H9 (cell line): ENCODE results near the gene NCOA1. TPM values are rescaled to one million over a fixed set of nuclear protein-coding genes. Genes with fewer than 3 reads are reported as not detected.

ENCODE experiments used
- DNase-seq: peaks from one replicate; pipeline ENCODE4 v3.0.0-alpha.2; 2017
- H2AFZ ChIP-seq: one replicate; pipeline ENCODE4 v1.6.1; 2013; ENCODE audit warnings: mild to moderate bottlenecking, low read length, control low read depth, moderate library complexity
- H2AK5ac ChIP-seq: 2 replicates; pipeline ENCODE4 v1.6.1; 2013; ENCODE audit warnings: low read length, control low read depth, mixed read lengths; ENCODE audit not compliant: insufficient read length
- H2BK120ac ChIP-seq: one replicate; pipeline ENCODE4 v1.6.1; 2013; ENCODE audit warnings: low read depth, mild to moderate bottlenecking, low read length, control low read depth, inconsistent platforms; ENCODE audit not compliant: poor library complexity, severe bottlenecking
- H2BK12ac ChIP-seq: 2 replicates; pipeline ENCODE4 v1.6.1; 2013; ENCODE audit warnings: low read length, control low read depth, mixed read lengths, low read depth; ENCODE audit not compliant: insufficient read length
- H2BK15ac ChIP-seq: 2 replicates; pipeline ENCODE4 v1.6.1; 2013; ENCODE audit warnings: low read depth, low read length, control low read depth
- H2BK20ac ChIP-seq: one replicate; pipeline ENCODE4 v1.6.1; 2013; ENCODE audit warnings: low read depth, mild to moderate bottlenecking, low read length, control low read depth, inconsistent platforms; ENCODE audit not compliant: poor library complexity, severe bottlenecking
- H2BK5ac ChIP-seq: 2 replicates; pipeline ENCODE4 v1.6.1; 2013; ENCODE audit warnings: low read length, control low read depth, mixed read lengths; ENCODE audit not compliant: insufficient read length
- H3K14ac ChIP-seq: 2 replicates; pipeline ENCODE4 v1.6.1; 2013; ENCODE audit warnings: low read length, control low read depth; ENCODE audit not compliant: insufficient read depth
- H3K18ac ChIP-seq: 2 replicates; pipeline ENCODE4 v1.6.1; 2013; ENCODE audit warnings: low read depth, mild to moderate bottlenecking, mixed read lengths, low read length, control low read depth; ENCODE audit not compliant: insufficient read length
- H3K23ac ChIP-seq: 2 replicates; pipeline ENCODE4 v1.6.1; 2013; ENCODE audit warnings: low read length, control low read depth, mixed read lengths, low read depth; ENCODE audit not compliant: insufficient read length
- H3K23me2 ChIP-seq: 2 replicates; pipeline ENCODE4 v1.6.1; 2013; ENCODE audit warnings: low read depth, mild to moderate bottlenecking, mixed read lengths, low read length, control low read depth; ENCODE audit not compliant: insufficient read length, poor library complexity, severe bottlenecking
- H3K27ac ChIP-seq: 2 replicates; pipeline ENCODE4 v1.5.1; 2013; ENCODE audit warnings: low read length, control low read depth, mixed read lengths, low read depth; ENCODE audit not compliant: insufficient read length
- H3K27me3 ChIP-seq: 2 replicates; pipeline ENCODE4 v1.6.1; 2013; ENCODE audit warnings: low read length, control low read depth, inconsistent platforms; ENCODE audit not compliant: insufficient read depth
- H3K4ac ChIP-seq: 2 replicates; pipeline ENCODE4 v1.6.1; 2013; ENCODE audit warnings: low read depth, mild to moderate bottlenecking, control low read depth, inconsistent platforms, low read length, moderate library complexity
- H3K4me1 ChIP-seq: 2 replicates; pipeline ENCODE4 v1.6.1; 2013; ENCODE audit warnings: low read length, control low read depth, inconsistent platforms; ENCODE audit not compliant: insufficient read depth
- H3K4me2 ChIP-seq: 2 replicates; pipeline ENCODE4 v1.6.1; 2013; ENCODE audit warnings: low read length, control low read depth, mixed read lengths; ENCODE audit not compliant: insufficient read length, insufficient read depth
- H3K56ac ChIP-seq: 2 replicates; pipeline ENCODE4 v1.6.1; 2013; ENCODE audit warnings: low read depth, mild to moderate bottlenecking, mixed read lengths, low read length, control low read depth; ENCODE audit not compliant: insufficient read length
- H3K79me1 ChIP-seq: 2 replicates; pipeline ENCODE4 v1.6.1; 2013; ENCODE audit warnings: low read depth, mild to moderate bottlenecking, moderate library complexity, low read length, control low read depth, inconsistent platforms; ENCODE audit not compliant: insufficient read depth, poor library complexity, severe bottlenecking
- H3K79me2 ChIP-seq: 2 replicates; pipeline ENCODE4 v1.6.1; 2013; ENCODE audit warnings: low read length, control low read depth, inconsistent platforms; ENCODE audit not compliant: insufficient read depth
- H3K9ac ChIP-seq: 2 replicates; pipeline ENCODE4 v1.6.1; 2013; ENCODE audit warnings: low read length, control low read depth, mixed read lengths; ENCODE audit not compliant: insufficient read length; ENCODE audit errors: extremely low read depth
- H3K9me3 ChIP-seq: one replicate; pipeline ENCODE4 v1.6.1; 2013; ENCODE audit warnings: low read depth, low read length, inconsistent platforms; ENCODE audit not compliant: control insufficient read depth
- H3T11ph ChIP-seq: one replicate; pipeline ENCODE4 v1.6.1; 2013; ENCODE audit warnings: mild to moderate bottlenecking, low read length, control low read depth, inconsistent platforms
- H4K20me1 ChIP-seq: one replicate; pipeline ENCODE4 v1.6.1; 2013; ENCODE audit not compliant: control insufficient read depth, insufficient read length, insufficient read depth
- H4K5ac ChIP-seq: 2 replicates; pipeline ENCODE4 v1.6.1; 2013; ENCODE audit warnings: low read depth, mild to moderate bottlenecking, mixed read lengths, low read length, control low read depth; ENCODE audit not compliant: insufficient read length
- H4K8ac ChIP-seq: replicated peaks from 2 replicates; pipeline ENCODE4 v1.6.1; 2013; ENCODE audit warnings: low read length, control low read depth, mixed read lengths, low read depth; ENCODE audit not compliant: insufficient read length
- H4K91ac ChIP-seq: 2 replicates; pipeline ENCODE4 v1.6.1; 2013; ENCODE audit warnings: low read depth, mild to moderate bottlenecking, moderate library complexity, mixed read lengths, low read length, control low read depth; ENCODE audit not compliant: insufficient read length
- H3K27ac Mint-ChIP-seq, 3 experiments: 2 replicates in 2 of 3; 3 replicates in 1 of 3; pipeline ENCODE4 v1.8.0; 2020 to 2021; ENCODE audit warnings: mixed read lengths in 3 of 3, mild to moderate bottlenecking in 1 of 3, moderate library complexity in 1 of 3
- H3K27me3 Mint-ChIP-seq: 2 replicates; pipeline ENCODE4 v1.8.0; 2021; ENCODE audit warnings: low read depth, mild to moderate bottlenecking, moderate library complexity, mixed read lengths
- H3K36me3 Mint-ChIP-seq, 3 experiments: 2 replicates in 2 of 3; 3 replicates in 1 of 3; pipeline ENCODE4 v1.8.0; 2020 to 2021; ENCODE audit warnings: low read depth in 3 of 3, mixed read lengths in 3 of 3; ENCODE audit not compliant: insufficient read depth in 1 of 3
- H3K4me1 Mint-ChIP-seq, 2 experiments: 2 replicates each; pipeline ENCODE4 v1.8.0; 2020; ENCODE audit warnings: mixed read lengths in 2 of 2
- H3K4me3 Mint-ChIP-seq, 2 experiments: 2 replicates in 1 of 2; 3 replicates in 1 of 2; pipeline ENCODE4 v1.8.0; 2020 to 2021; ENCODE audit warnings: mild to moderate bottlenecking in 2 of 2, mixed read lengths in 2 of 2, moderate library complexity in 1 of 2
- H3K9me3 Mint-ChIP-seq, 2 experiments: 2 replicates in 1 of 2; 3 replicates in 1 of 2; pipeline ENCODE4 v1.8.0; 2020; ENCODE audit warnings: mild to moderate bottlenecking in 2 of 2, mixed read lengths in 2 of 2, moderate library complexity in 1 of 2
- WGBS: extraction: QIAGEN DNeasy Blood & Tissue Kit; methylation state at CpG from one replicate; pipeline ENCODE4 v1.1.7; 2013; ENCODE audit warnings: missing lambda C conversion rate, low lambda C conversion rate, mixed read lengths; ENCODE audit not compliant: insufficient read length; ENCODE audit errors: extremely low coverage; 5-methylcytosine and 5-hydroxymethylcytosine counted together
- total RNA-seq: library from RNA; stranded (reverse); gene quantifications from 2 replicates; pipeline ENCODE4 v1.2.1, GENCODE V29; 2021
- TF ChIP-seq, protein P1 (sequence below): fragments of 200-600 bp; sonication (generic); conservative IDR thresholded peaks from 3 replicates; pipeline ENCODE4 v1.8.0; 2021; ENCODE audit warnings: antibody characterized with exemption, mild to moderate bottlenecking

NCOA1 gene
- total RNA-seq, 1 experiment from 2014 or later: 14.8 TPM

DNA sequence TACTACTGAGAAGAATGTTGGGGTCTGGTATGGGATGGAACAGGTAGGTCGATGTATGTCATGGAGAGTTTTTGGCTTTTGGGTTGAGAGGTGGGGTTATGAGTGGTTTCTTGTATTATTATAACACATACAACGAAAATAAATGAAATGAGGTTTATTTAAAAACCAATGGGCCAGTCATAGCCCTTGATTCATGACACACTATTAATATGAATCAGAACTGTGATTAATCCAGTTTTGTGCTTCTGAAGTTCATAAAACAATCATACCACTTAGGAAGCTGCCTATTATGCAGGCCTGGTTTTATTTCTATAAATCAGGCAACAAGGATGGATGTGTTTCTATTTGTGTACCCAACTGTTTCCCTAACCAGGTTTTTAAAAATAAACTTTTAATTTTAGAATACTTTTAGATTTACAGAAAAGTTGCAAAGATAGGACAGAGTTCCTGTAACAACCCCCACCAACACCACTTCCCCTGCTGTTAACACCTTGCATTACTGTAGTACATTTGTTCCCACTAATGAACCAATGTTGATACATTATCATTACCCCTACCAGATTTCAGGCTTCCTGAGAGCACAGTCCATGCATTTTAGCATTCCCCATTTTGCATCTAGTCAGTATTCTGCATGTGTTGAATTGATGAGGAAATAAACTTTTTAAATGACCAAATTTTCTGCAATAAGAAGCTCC is 37.5 kb upstream of the NCOA1 start:
- Mint-ChIP-seq H3K9me3 (peaks cover 6 to 8% of the 10 kb centered on the region in 2 experiments), H3K27me3 (peaks cover 27% of the 10 kb centered on the region), H3K4me1 (peaks cover 15 to 22% of the 10 kb centered on the region in 2 experiments), H3K27ac (no peak overlapping the region), H3K36me3 (peaks cover 0 to 6% (median 0%) of the 10 kb centered on the region in 3 experiments; a peak in 4 of 7 replicates), H3K4me3 (no peak overlapping the region)
- Histone ChIP-seq H3K56ac (no peak overlapping the region), H4K91ac (no peak overlapping the region), H2BK12ac (no peak overlapping the region), H4K20me1 (no peaks in the 10 kb centered on the region), H3K4me2 (no peak overlapping the region), H2AK5ac (no peak overlapping the region), H4K5ac (no peak overlapping the region), H3K4ac (no peak overlapping the region), H3K27ac (no peak overlapping the region), H3K14ac (no peak overlapping the region), H3K9me3 (no peaks in the 10 kb centered on the region), H3K23me2 (no peaks in the 10 kb centered on the region), H3T11ph (no peak overlapping the region), H4K8ac (no peak overlapping the region), H3K4me1 (no peaks in the 10 kb centered on the region), H2BK15ac (no peak overlapping the region), H3K27me3 (no peaks in the 10 kb centered on the region), H2BK120ac (no peak overlapping the region), H3K18ac (no peak overlapping the region), H2BK20ac (no peak overlapping the region), H3K9ac (no peak overlapping the region), H3K23ac (no peak overlapping the region), H3K79me2 (no peaks in the 10 kb centered on the region), H3K79me1 (no peaks in the 10 kb centered on the region), H2AFZ (no peak overlapping the region), H2BK5ac (no peak overlapping the region)
- WGBS: no CpG with 5 or more reads among the region's 2 CpGs
- DNase-seq: no peak
- TF ChIP-seq, protein P1, sequence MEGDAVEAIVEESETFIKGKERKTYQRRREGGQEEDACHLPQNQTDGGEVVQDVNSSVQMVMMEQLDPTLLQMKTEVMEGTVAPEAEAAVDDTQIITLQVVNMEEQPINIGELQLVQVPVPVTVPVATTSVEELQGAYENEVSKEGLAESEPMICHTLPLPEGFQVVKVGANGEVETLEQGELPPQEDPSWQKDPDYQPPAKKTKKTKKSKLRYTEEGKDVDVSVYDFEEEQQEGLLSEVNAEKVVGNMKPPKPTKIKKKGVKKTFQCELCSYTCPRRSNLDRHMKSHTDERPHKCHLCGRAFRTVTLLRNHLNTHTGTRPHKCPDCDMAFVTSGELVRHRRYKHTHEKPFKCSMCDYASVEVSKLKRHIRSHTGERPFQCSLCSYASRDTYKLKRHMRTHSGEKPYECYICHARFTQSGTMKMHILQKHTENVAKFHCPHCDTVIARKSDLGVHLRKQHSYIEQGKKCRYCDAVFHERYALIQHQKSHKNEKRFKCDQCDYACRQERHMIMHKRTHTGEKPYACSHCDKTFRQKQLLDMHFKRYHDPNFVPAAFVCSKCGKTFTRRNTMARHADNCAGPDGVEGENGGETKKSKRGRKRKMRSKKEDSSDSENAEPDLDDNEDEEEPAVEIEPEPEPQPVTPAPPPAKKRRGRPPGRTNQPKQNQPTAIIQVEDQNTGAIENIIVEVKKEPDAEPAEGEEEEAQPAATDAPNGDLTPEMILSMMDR: no peak
